GM10266 (cell line): Measurements from ENCODE around the gene TMEM244.

Experiments
- DNase-seq: peaks from one replicate; pipeline ENCODE4 v3.0.0; 2012; ENCODE audit errors: extremely low spot score
- TF ChIP-seq, protein P1 (sequence below): IDR thresholded peaks from 2 replicates; pipeline ENCODE4 v1.5.1; 2012; ENCODE audit warnings: mild to moderate bottlenecking, low read depth; ENCODE audit not compliant: control insufficient read depth, insufficient read depth; ENCODE audit errors: missing control alignments

The TMEM244 gene

GRCh38 chr6:129895692-129896091 lies 34.6 kb upstream of the TMEM244 start:
- TF ChIP-seq, protein P1, sequence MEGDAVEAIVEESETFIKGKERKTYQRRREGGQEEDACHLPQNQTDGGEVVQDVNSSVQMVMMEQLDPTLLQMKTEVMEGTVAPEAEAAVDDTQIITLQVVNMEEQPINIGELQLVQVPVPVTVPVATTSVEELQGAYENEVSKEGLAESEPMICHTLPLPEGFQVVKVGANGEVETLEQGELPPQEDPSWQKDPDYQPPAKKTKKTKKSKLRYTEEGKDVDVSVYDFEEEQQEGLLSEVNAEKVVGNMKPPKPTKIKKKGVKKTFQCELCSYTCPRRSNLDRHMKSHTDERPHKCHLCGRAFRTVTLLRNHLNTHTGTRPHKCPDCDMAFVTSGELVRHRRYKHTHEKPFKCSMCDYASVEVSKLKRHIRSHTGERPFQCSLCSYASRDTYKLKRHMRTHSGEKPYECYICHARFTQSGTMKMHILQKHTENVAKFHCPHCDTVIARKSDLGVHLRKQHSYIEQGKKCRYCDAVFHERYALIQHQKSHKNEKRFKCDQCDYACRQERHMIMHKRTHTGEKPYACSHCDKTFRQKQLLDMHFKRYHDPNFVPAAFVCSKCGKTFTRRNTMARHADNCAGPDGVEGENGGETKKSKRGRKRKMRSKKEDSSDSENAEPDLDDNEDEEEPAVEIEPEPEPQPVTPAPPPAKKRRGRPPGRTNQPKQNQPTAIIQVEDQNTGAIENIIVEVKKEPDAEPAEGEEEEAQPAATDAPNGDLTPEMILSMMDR = no peak
- DNase-seq = no peak

DNA sequence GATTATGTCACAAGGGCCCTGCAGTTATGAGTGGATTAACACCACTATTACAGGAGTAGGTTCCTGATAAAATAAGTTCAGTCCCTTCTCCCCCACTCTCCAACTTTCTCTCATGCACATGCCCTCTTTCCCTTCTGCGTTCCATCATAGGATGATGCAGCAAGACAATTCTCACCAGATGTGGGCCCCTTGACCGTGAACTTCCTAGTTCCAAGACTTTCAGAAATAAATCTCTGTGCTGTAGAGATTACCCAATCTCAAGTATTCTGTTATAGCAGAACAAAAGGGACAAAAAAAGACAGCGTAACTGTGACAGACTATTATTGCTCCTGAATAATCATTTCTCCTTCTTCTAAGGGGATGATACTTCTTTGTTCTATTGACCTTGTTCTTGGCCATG lies 33.8 kb upstream of the TMEM244 start:
- DNase-seq = no peak
- TF ChIP-seq, protein P1 = no peak

DNA sequence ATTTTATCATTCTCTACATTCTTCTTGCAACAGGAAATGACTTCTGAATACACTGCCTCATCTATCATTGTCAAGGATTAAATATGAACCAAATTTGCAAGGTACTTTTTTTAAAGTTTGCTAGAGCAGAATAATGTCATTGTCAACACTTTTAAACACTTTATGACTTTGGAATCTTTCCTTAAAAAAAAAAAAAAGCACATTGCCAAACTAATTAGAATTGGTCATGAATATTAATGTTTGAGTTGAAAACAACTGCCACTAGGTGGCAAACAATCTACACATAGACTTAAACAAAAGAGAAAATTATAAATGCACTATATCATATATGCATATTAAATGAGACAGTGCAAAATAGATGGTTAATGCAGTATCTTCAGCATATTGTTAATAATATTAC lies 32.5 kb upstream of the TMEM244 start:
- peak; percentile 15 for DNase-seq
- TF ChIP-seq, protein P1 = peak; percentile 46

DNA sequence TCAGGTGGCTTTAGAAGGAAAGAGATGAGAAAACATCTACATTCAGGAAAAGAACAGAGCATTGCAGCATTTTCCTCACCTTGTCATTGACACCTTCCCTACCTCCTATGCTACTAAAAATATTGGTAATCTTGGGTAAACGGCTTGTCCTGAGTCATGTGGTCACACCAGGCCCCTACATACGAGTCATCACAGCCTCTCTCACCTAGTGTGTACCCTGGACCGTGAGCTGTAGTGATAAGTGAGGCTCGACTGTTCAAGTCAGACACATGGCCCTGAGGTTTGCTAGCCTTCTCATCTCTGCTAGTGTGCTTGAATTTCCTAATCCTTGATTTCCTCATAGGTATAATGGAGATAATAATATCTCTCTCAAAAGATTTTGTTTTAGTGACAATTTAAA lies 29.6 kb upstream of the TMEM244 start:
- no peak for DNase-seq
- TF ChIP-seq, protein P1 = no peak

GRCh38 chr6:129890164-129890563 lies 29.0 kb upstream of the TMEM244 start:
- TF ChIP-seq, protein P1 = no peak

GRCh38 chr6:129889580-129889979 lies 28.5 kb upstream of the TMEM244 start:
- TF ChIP-seq, protein P1 = no peak
- no peak for DNase-seq

More at GRCh38 chr6:129890164-129890563, 29.0 kb upstream of the TMEM244 start:
- DNase-seq = no peak

- no peak for DNase-seq
- TF ChIP-seq, protein P1 = no peak
These were observed 25.5 kb upstream of the TMEM244 start for GRCh38 chr6:129886401-129887155.
